Activated T-helper 1 cell treated with anti-CD3 and anti-CD28 coated beads, Interleukin-12 subunit alpha, Interleukin-12 subunit beta, Interleukin-2, Interleukin-4 antibody, amounts not matched to agents 30 ng/mL and 10 ng/mL and 1 ng/mL, durations not matched to agents 14 hours and 24 hours and 36 hours (primary cell): ENCODE data around the gene SLC9A9. TPM values are rescaled to one million over a fixed set of nuclear protein-coding genes. Genes with fewer than 3 reads are reported as not detected.

Experiments
- DNase-seq: peaks from one replicate; pipeline ENCODE4 v3.0.0; 2021; ENCODE audit warnings: low spot score
- H3K27ac Mint-ChIP-seq: one replicate; pipeline ENCODE4 v1.8.0; 2021; ENCODE audit warnings: mild to moderate bottlenecking, mixed read lengths
- H3K27me3 Mint-ChIP-seq: one replicate; pipeline ENCODE4 v1.8.0; 2022; ENCODE audit warnings: mild to moderate bottlenecking, moderate library complexity, mixed read lengths; ENCODE audit not compliant: insufficient read depth
- H3K36me3 Mint-ChIP-seq: one replicate; pipeline ENCODE4 v1.8.0; 2021; ENCODE audit warnings: low read depth, mixed read lengths
- H3K4me1 Mint-ChIP-seq: one replicate; pipeline ENCODE4 v1.8.0; 2021; ENCODE audit warnings: low read depth, mixed read lengths
- H3K4me3 Mint-ChIP-seq: one replicate; pipeline ENCODE4 v1.8.0; 2021; ENCODE audit warnings: mild to moderate bottlenecking, moderate library complexity, mixed read lengths
- H3K9me3 Mint-ChIP-seq: one replicate; pipeline ENCODE4 v1.8.0; 2021; ENCODE audit warnings: mixed read lengths
- intact Hi-C: fragments of 100-400 bp; cut with micrococcal nuclease; formaldehyde crosslinking; loops from one replicate; pipeline ENCODE4 v1.15.1; 2024
- total RNA-seq: library from RNA; stranded (reverse); gene quantifications from 2 replicates; pipeline ENCODE4 v1.2.3, GENCODE V29; 2022

The SLC9A9 gene
- total RNA-seq, 1 donor from 2014 or later = 0.88 TPM

- no peaks in the 10 kb centered on the region for H3K27me3 Mint-ChIP-seq
- H3K4me1 Mint-ChIP-seq = no peaks in the 10 kb centered on the region
- H3K36me3 Mint-ChIP-seq = no peaks in the 10 kb centered on the region
- H3K4me3 Mint-ChIP-seq = no peak overlapping the region
- no peak for DNase-seq
- intact Hi-C loops = no loop called here
- no peak overlapping the region for H3K27ac Mint-ChIP-seq
- H3K9me3 Mint-ChIP-seq = no peaks in the 10 kb centered on the region
Measured at GRCh38 chr3:143265501-143266070, 582.7 kb downstream of the SLC9A9 start.

DNA sequence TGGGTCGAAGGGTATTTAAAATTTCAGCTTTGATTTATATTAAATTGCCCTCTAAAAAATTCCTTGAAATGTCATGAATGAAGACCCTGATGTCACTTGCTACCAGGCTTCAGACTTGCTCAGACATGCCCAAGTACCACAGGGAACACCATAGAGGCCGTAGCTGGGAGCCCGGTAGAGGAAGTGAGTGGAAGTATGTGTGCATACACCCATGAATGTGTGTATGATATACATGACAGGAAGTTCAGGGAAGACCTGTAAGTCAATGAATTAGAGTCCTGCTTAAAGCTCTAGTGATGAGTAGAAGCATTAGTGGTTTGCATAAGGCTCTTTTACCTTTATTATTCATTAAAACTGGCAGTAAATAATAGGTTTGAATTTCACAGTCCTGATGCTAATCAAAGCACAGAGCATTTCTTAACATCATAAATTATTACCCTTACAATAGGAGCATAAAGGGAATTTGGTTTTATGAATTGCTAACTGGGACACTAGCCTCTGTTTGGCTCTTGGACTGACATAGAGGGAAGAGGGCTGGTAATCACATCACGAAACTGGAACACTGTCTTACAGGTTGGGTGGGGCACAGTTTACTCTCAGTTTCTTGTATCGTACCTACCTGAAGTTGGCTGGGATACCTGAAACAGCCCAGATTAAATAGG is 584.3 kb downstream of the SLC9A9 start:
- Mint-ChIP-seq H3K4me1 (no peaks in the 10 kb centered on the region), H3K9me3 (no peaks in the 10 kb centered on the region), H3K36me3 (no peaks in the 10 kb centered on the region), H3K27me3 (no peaks in the 10 kb centered on the region), H3K27ac (no peak overlapping the region), H3K4me3 (no peak overlapping the region)
- DNase-seq = no peak
- intact Hi-C loops = no loop called here

GRCh38 chr3:143261848-143262247 is 586.4 kb downstream of the SLC9A9 start:
- DNase-seq = no peak
- Mint-ChIP-seq H3K27me3 (no peaks in the 10 kb centered on the region), H3K4me3 (no peak overlapping the region), H3K4me1 (no peaks in the 10 kb centered on the region), H3K27ac (no peak overlapping the region), H3K9me3 (no peaks in the 10 kb centered on the region), H3K36me3 (no peaks in the 10 kb centered on the region)
- intact Hi-C loops = no loop called here

- no peak overlapping the region for H3K4me3 Mint-ChIP-seq
Measured at GRCh38 chr3:143258692-143259091, 589.6 kb downstream of the SLC9A9 start.

GRCh38 chr3:143256416-143256815 is 591.9 kb downstream of the SLC9A9 start:
- no peak for DNase-seq
- Mint-ChIP-seq H3K27me3 (no peaks in the 10 kb centered on the region), H3K27ac (no peak overlapping the region), H3K36me3 (peaks cover 3% of the 10 kb centered on the region), H3K4me1 (no peaks in the 10 kb centered on the region), H3K9me3 (no peaks in the 10 kb centered on the region), H3K4me3 (no peak overlapping the region)
- intact Hi-C loops = no loop called here

More at GRCh38 chr3:143258692-143259091, 589.6 kb downstream of the SLC9A9 start:
- Mint-ChIP-seq H3K4me1 (no peaks in the 10 kb centered on the region), H3K27ac (no peak overlapping the region), H3K9me3 (no peaks in the 10 kb centered on the region), H3K36me3 (peaks cover 3% of the 10 kb centered on the region), H3K27me3 (no peaks in the 10 kb centered on the region)
- DNase-seq = no peak
- intact Hi-C loops = no loop called here

DNA sequence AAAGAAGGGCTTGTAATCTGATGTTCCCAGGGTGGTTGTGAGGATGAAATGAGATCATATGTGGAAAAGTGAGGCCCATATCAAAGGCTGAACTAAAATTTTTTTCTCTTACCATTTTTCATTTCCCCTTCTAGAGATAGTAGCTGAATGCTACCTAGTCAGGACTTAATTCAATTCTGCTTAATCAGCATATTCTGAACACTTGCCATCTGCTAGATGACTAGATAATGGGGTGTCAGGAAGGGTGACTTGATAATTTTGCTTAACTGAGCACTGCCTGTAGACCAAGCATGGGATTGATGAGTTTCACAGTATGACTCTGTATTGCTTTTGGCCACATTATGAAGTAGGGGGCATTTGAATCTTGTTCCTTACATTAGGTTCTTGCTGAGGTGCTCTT is 592.5 kb downstream of the SLC9A9 start:
- Mint-ChIP-seq H3K27ac (no peak overlapping the region), H3K4me1 (no peaks in the 10 kb centered on the region), H3K9me3 (no peaks in the 10 kb centered on the region), H3K36me3 (peaks cover 3% of the 10 kb centered on the region), H3K4me3 (no peak overlapping the region), H3K27me3 (no peaks in the 10 kb centered on the region)
- no peak for DNase-seq
- intact Hi-C loops = no loop called here

DNA sequence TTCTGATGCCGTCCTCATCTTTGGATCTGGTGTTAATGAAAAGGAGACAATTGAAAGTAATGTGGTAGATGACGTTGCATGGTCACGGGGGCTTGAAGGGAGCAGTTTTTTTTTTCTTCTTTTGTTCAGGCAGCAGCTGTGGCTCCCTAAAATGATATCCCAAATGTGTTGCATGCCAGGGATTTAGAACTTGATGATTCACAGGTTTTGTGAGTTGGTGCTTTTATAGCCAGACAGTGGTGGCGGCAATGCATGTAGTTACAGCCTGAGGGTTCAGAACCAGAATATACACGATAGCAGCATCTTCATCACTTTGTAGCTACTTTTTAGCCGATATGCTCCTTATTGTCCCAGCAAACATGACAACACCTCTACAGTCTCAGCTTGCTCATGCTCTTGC is 595.3 kb downstream of the SLC9A9 start:
- intact Hi-C loops = no loop called here
- Mint-ChIP-seq H3K27ac (no peak overlapping the region), H3K9me3 (peaks cover 4% of the 10 kb centered on the region), H3K27me3 (no peaks in the 10 kb centered on the region), H3K4me3 (no peak overlapping the region), H3K36me3 (peaks cover 5% of the 10 kb centered on the region), H3K4me1 (no peaks in the 10 kb centered on the region)
- no peak for DNase-seq

GRCh38 chr3:143249014-143249413 is 599.3 kb downstream of the SLC9A9 start:
- no peak for DNase-seq
- Mint-ChIP-seq H3K4me1 (no peaks in the 10 kb centered on the region), H3K27me3 (no peaks in the 10 kb centered on the region), H3K9me3 (peaks cover 4% of the 10 kb centered on the region), H3K27ac (no peak overlapping the region), H3K36me3 (peaks cover 2% of the 10 kb centered on the region), H3K4me3 (no peak overlapping the region)
- intact Hi-C loops = no loop called here

- intact Hi-C loops = no loop called here
- DNase-seq = no peak
- no peaks in the 10 kb centered on the region for H3K27me3 Mint-ChIP-seq
Measured at GRCh38 chr3:143247073-143247472, 601.2 kb downstream of the SLC9A9 start.

DNA sequence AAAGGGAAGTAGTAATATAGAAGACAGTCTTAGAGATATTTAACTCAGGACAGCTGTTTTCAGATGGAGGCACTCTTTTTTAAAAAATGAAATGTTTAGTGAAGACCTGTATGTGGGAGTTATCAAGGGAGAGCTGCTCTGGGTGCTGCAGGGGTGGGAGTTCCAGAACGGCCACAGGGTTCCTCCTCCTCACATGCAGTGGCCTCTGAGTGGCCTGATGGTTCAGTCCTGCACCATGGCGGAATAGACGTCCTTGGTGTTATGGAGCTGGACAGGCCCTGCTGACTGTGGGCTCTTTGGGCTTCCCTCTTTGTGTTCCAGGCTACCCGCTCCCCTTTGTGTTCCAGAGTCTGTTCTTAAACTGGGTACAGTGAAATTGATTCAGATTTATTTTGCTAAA is 602.6 kb downstream of the SLC9A9 start:
- no peak overlapping the region for H3K27ac Mint-ChIP-seq
- no peak overlapping the region for H3K4me3 Mint-ChIP-seq
- no peaks in the 10 kb centered on the region for H3K27me3 Mint-ChIP-seq
- intact Hi-C loops = no loop called here
- no peaks in the 10 kb centered on the region for H3K4me1 Mint-ChIP-seq
- H3K9me3 Mint-ChIP-seq = peaks cover 4% of the 10 kb centered on the region
- peaks cover 2% of the 10 kb centered on the region for H3K36me3 Mint-ChIP-seq
- no peak for DNase-seq

More at GRCh38 chr3:143247073-143247472, 601.2 kb downstream of the SLC9A9 start:
- Mint-ChIP-seq H3K27ac (no peak overlapping the region), H3K36me3 (peaks cover 2% of the 10 kb centered on the region), H3K9me3 (peaks cover 4% of the 10 kb centered on the region), H3K4me3 (no peak overlapping the region), H3K4me1 (no peaks in the 10 kb centered on the region)

- intact Hi-C loops = no loop called here
- Mint-ChIP-seq H3K36me3 (peaks cover 2% of the 10 kb centered on the region), H3K4me3 (no peak overlapping the region), H3K9me3 (peaks cover 4% of the 10 kb centered on the region), H3K4me1 (no peaks in the 10 kb centered on the region), H3K27me3 (no peaks in the 10 kb centered on the region), H3K27ac (no peak overlapping the region)
- DNase-seq = no peak
Measured at GRCh38 chr3:143244516-143245063, 603.7 kb downstream of the SLC9A9 start.

- Mint-ChIP-seq H3K9me3 (peaks cover 6% of the 10 kb centered on the region), H3K27ac (no peak overlapping the region), H3K4me3 (no peak overlapping the region), H3K36me3 (peaks cover 2% of the 10 kb centered on the region), H3K4me1 (no peaks in the 10 kb centered on the region), H3K27me3 (no peaks in the 10 kb centered on the region)
- DNase-seq = no peak
- intact Hi-C loops = no loop called here
Measured at GRCh38 chr3:143243686-143244085, 604.6 kb downstream of the SLC9A9 start.

GRCh38 chr3:143242691-143243090 is 605.6 kb downstream of the SLC9A9 start:
- Mint-ChIP-seq H3K4me3 (no peak overlapping the region), H3K4me1 (no peaks in the 10 kb centered on the region), H3K27ac (no peak overlapping the region), H3K27me3 (no peaks in the 10 kb centered on the region), H3K36me3 (peaks cover 2% of the 10 kb centered on the region), H3K9me3 (peaks cover 6% of the 10 kb centered on the region)
- intact Hi-C loops = no loop called here
- DNase-seq = no peak
